GM12875 (cell line): ENCODE data around the gene CDH18.

Experiments
- H3K4me3 ChIP-seq: one replicate; pipeline ENCODE4 v1.5.1; 2011; ENCODE audit warnings: low read depth, low read length, control low read depth
- CTCF ChIP-seq: IDR thresholded peaks from 2 replicates; pipeline ENCODE4 v1.5.1; 2011; ENCODE audit warnings: low read depth, mild to moderate bottlenecking, control low read depth, inconsistent platforms, low read length, moderate library complexity, borderline replicate concordance; ENCODE audit not compliant: insufficient read depth

CDH18 gene

GRCh38 chr5:19554524-19554923, 433.5 kb downstream of the CDH18 start:
- TF ChIP-seq CTCF, result no peak
- H3K4me3 ChIP-seq, result no peak overlapping the region

- no peak for TF ChIP-seq CTCF
- no peak overlapping the region for H3K4me3 ChIP-seq
Observed at GRCh38 chr5:19547640-19548039, 440.4 kb downstream of the CDH18 start.

GRCh38 chr5:19546521-19546920, 441.5 kb downstream of the CDH18 start:
- TF ChIP-seq CTCF, result no peak
- H3K4me3 ChIP-seq, result no peak overlapping the region

- no peak overlapping the region for H3K4me3 ChIP-seq
- no peak for TF ChIP-seq CTCF
Observed at GRCh38 chr5:19538607-19539006, 449.4 kb downstream of the CDH18 start.

GRCh38 chr5:19536387-19536786, 451.6 kb downstream of the CDH18 start:
- no peak overlapping the region for H3K4me3 ChIP-seq
- TF ChIP-seq CTCF, result no peak

- H3K4me3 ChIP-seq, result no peak overlapping the region
- no peak for TF ChIP-seq CTCF
Observed at GRCh38 chr5:19534751-19535150, 453.2 kb downstream of the CDH18 start.

- no peak overlapping the region for H3K4me3 ChIP-seq
- TF ChIP-seq CTCF, result no peak
Observed at GRCh38 chr5:19532936-19533335, 455.1 kb downstream of the CDH18 start.
